GM19328 (cell line): ENCODE data around the gene LMTK2.

Experiments used
- ATAC-seq: cut with Tn5 transposase; IDR thresholded peaks from one replicate; pipeline ENCODE4 v1.9.1; 2021; ENCODE audit warnings: mild to moderate bottlenecking, moderate library complexity; ENCODE audit not compliant: unreplicated experiment

LMTK2 gene

DNA sequence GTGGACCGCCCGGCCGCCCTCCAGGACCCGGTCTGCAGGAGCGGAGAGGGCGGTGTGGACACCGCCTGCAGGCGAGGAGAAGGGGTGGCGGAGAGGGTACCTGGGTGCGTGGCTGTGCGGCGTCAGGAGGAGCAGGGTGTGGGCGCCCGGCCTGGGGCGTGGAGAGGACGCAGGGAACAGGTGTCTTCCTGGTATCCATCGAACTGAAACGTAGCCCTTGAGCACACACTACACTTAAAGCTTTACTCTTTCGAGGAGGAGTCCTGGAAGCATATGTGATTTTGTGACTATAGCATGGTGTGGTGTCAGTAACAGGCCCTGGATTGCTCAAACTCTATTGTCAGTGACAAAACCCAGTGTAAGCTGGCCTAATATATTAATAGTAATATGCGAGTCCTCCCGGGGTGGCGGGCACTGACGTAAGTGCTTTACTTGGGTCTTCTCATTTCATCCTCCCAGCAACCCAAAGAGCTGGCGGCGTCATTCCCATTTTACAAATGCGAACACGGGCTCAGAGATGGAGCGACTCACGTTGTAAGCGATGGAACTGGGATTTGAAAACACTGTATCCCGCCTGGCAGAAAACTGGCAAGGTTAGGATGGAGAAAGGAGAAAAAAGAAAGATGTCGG is 145.9 kb downstream of the LMTK2 start:
- peak; percentile 29 for ATAC-seq

DNA sequence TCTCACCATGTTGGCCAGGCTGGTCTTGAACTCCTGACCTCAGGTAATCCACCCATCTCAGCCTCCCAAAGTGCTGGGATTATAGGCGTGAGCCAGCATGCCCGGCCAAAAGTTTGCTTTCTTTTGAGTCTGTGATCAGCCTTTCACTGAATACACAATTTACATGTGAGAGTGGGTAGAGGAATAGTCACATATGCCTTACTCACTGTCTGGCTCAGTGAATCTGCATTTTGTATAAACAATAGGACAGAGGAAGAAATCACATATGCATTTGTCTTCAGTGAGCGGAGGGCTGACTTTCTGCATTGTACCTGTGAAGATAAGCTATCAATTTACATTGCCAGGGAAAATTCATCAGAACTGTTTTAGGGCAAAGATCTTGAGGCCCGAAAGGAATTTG is 147.9 kb downstream of the LMTK2 start:
- ATAC-seq, result no peak

DNA sequence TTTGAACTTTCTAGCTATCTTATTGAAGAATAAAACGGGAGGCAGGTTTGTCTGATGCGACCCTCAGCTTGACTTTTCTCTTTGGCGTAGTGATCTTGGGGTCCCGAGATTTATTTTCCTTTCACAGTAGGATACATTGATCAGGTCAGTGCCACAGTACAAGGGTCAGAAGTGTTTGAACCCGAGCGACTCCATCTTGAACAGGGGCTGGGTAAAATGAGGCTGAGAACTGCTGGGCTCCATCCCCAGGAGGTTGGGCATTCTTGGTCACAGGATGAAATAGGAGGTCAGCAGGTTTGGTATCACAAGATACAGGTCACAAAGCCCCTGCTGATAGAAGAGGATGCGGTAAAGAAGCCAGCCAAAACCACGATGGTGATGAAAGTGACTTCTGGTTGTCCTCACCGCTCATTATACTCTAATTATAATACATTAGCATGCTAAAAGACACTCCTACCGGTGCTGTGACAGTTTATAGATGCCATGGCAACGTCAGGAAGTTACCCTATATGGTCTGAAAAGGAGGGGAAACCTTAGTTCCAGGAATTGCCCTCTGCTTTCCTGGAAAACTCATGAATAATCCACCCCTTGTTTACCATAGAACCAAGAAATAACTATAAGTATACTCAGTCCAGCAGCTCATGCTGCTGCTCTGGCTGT is 148.4 kb downstream of the LMTK2 start:
- no peak for ATAC-seq

DNA sequence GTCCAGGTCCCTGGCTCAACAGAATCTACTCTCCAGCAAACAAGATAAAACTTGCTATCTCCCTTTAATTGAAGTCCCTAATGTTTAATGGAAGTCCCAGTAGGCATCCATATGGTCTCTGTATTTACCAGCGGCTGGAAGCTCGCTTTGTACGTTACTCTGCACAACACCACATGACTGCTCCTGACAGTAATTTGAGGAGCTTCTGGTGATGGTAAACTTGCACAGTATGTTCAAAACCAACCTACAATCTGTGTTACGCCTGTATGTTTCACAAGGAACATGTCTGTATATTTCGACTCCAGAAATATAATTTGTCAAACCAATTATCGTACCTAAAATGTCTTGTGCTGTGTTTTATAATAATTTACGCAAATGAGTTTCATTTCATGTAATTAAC is 149.8 kb downstream of the LMTK2 start:
- ATAC-seq, result no peak

GRCh38 chr7:98257701-98258100 is 151.0 kb downstream of the LMTK2 start:
- no peak for ATAC-seq
